ENCODE results near the gene GJA5. TPM values are rescaled to one million over a fixed set of nuclear protein-coding genes. Genes with fewer than 3 reads are reported as not detected.

Gene GJA5
- total RNA-seq, 1 experiment from 2014 or later: 0.39 TPM

DNA sequence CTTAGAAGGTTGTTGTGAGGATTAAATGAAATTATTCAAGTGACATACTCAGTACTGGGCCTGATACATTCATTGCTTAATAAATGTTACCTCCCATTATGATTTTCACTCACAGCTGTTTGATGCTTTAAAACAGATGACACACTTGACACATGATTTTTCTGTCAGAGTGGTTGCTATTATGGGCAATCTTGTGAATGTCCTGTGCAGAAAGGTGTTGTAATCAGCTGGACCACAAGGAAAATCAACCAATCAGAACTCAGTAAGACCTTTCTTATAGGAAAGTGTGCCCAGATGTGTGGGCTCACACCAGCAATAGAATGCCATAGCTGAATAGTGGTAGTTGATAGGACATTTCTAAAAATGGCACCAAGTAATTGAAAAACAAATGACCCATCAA is 23.5 kb downstream of the GJA5 start:
- Histone ChIP-seq H2AFZ (ENCODE audit: low read length) (no peak overlapping the region), H3K27me3 (ENCODE audit: insufficient read depth, low read length) (no peaks in the 10 kb centered on the region), H4K20me1 (ENCODE audit: control insufficient read depth, insufficient read depth, insufficient read length) (no peaks in the 10 kb centered on the region), H2AK5ac (ENCODE audit: insufficient read length, low read length) (no peak overlapping the region), H4K8ac (replicated peaks; ENCODE audit: insufficient read length, low read depth, low read length) (no peak overlapping the region), H4K91ac (ENCODE audit: insufficient read length, low read depth, low read length) (no peak overlapping the region), H3K79me1 (ENCODE audit: insufficient read depth, low read depth, low read length, poor library complexity, severe bottlenecking) (no peaks in the 10 kb centered on the region), H2BK20ac (ENCODE audit: low read depth, low read length, poor library complexity, severe bottlenecking) (no peak overlapping the region), H3K23me2 (ENCODE audit: insufficient read length, low read depth, low read length, poor library complexity, severe bottlenecking) (no peaks in the 10 kb centered on the region), H3K23ac (ENCODE audit: insufficient read length, low read depth, low read length) (no peak overlapping the region), H3K4ac (ENCODE audit: low read depth, low read length) (no peak overlapping the region), H2BK12ac (ENCODE audit: insufficient read length, low read depth, low read length) (no peak overlapping the region), H3K14ac (ENCODE audit: insufficient read depth, low read length) (no peak overlapping the region), H3K27ac (ENCODE audit: insufficient read length, low read depth, low read length) (no peak overlapping the region), H2BK15ac (ENCODE audit: low read depth, low read length) (no peak overlapping the region), H3K4me1 (ENCODE audit: insufficient read depth, low read length) (no peaks in the 10 kb centered on the region; the same call in 1 of the 2 replicates), H3T11ph (ENCODE audit: low read length) (no peak overlapping the region), H4K5ac (ENCODE audit: insufficient read length, low read depth, low read length) (no peak overlapping the region), H2BK120ac (ENCODE audit: low read depth, low read length, poor library complexity, severe bottlenecking) (no peak overlapping the region), H3K18ac (ENCODE audit: insufficient read length, low read depth, low read length) (no peak overlapping the region), H2BK5ac (ENCODE audit: insufficient read length, low read length) (no peak overlapping the region), H3K9me3 (ENCODE audit: control insufficient read depth, low read depth, low read length) (no peaks in the 10 kb centered on the region), H3K79me2 (ENCODE audit: insufficient read depth, low read length) (no peaks in the 10 kb centered on the region), H3K56ac (ENCODE audit: insufficient read length, low read depth, low read length) (no peak overlapping the region), H3K9ac (ENCODE audit: extremely low read depth, insufficient read length, low read length) (no peak overlapping the region), H3K4me2 (ENCODE audit: insufficient read depth, insufficient read length, low read length) (no peak overlapping the region)
- H3K36me3 Mint-ChIP-seq (ENCODE audit: insufficient read depth in 1 of 3, low read depth in 3 of 3): no peaks in the 10 kb centered on the region
- H3K4me1 Mint-ChIP-seq: peaks cover 11 to 17% of the 10 kb centered on the region in 2 experiments
- no peak overlapping the region for H3K4me3 Mint-ChIP-seq
- no peak overlapping the region for H3K27ac Mint-ChIP-seq
- no peaks in the 10 kb centered on the region; a peak in 1 of 5 replicates for H3K9me3 Mint-ChIP-seq
- no peaks in the 10 kb centered on the region; the same call in 1 of the 2 replicates for H3K27me3 Mint-ChIP-seq (ENCODE audit: low read depth)
- TF ChIP-seq, protein P1, sequence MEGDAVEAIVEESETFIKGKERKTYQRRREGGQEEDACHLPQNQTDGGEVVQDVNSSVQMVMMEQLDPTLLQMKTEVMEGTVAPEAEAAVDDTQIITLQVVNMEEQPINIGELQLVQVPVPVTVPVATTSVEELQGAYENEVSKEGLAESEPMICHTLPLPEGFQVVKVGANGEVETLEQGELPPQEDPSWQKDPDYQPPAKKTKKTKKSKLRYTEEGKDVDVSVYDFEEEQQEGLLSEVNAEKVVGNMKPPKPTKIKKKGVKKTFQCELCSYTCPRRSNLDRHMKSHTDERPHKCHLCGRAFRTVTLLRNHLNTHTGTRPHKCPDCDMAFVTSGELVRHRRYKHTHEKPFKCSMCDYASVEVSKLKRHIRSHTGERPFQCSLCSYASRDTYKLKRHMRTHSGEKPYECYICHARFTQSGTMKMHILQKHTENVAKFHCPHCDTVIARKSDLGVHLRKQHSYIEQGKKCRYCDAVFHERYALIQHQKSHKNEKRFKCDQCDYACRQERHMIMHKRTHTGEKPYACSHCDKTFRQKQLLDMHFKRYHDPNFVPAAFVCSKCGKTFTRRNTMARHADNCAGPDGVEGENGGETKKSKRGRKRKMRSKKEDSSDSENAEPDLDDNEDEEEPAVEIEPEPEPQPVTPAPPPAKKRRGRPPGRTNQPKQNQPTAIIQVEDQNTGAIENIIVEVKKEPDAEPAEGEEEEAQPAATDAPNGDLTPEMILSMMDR (conservative IDR thresholded peaks at IDR 0.05): no peak
- no peak for DNase-seq
